Right renal cortex interstitium (tissue), 3 donors: ENCODE results near the gene COL27A1. TPM values are rescaled to one million over a fixed set of nuclear protein-coding genes. Genes with fewer than 3 reads are reported as not detected.

ENCODE experiments used
- DNase-seq, 3 donors: peaks; one replicate each; pipeline ENCODE4 v3.0.0-alpha.2; 2013; ENCODE audit warnings: low read depth in 3 of 3, low spot score in 2 of 3
- polyA plus RNA-seq, 3 donors: library from polyadenylated mRNA; unstranded; fragments of 120-200 nt; gene quantifications; one replicate each; pipeline ENCODE4 v1.2.1, GENCODE V29; 2013; ENCODE audit not compliant: insufficient read length in 3 of 3

Gene COL27A1
- polyA plus RNA-seq, 3 donors = 25.1 to 26.6 (median 26.0) TPM

- no peak for DNase-seq
Observed at GRCh38 chr9:114347675-114348074, 192.3 kb downstream of the COL27A1 start.

DNA sequence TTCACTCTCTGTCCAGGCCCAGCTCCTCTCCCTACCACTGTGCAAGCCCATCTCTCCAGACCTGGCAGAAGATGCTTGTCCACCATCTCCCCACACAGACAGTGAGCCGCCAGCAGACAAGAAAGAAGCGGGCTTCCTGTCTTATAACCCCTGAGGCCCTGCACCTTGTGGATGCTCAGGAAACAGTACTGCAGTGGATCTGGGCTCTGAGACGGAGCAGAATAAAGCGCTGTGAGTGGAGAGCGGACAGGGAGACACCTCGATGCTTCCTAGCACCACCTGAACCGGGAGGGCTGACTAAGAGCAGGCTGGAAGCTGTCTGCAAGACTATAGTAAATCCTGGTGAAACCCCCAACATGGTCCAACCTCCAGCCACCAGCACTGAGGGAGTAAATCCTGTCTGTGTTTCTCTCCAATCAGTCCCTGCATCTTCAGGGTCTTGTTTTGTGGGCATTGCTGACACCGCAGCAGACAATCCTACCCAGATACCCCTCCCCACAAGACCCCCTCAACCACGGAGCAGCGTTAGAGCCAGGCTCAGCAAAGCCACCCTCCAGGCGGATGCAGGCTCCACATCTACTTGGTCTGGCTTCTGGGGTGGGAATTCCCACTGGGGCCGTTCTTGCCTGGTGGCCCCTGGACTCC lies 193.0 kb downstream of the COL27A1 start:
- no peak for DNase-seq

GRCh38 chr9:114348906-114349482 lies 193.7 kb downstream of the COL27A1 start:
- peak in 2 of 3 donors; percentile 45 to 49 for DNase-seq

GRCh38 chr9:114349713-114350480 lies 194.6 kb downstream of the COL27A1 start:
- DNase-seq = no peak

DNA sequence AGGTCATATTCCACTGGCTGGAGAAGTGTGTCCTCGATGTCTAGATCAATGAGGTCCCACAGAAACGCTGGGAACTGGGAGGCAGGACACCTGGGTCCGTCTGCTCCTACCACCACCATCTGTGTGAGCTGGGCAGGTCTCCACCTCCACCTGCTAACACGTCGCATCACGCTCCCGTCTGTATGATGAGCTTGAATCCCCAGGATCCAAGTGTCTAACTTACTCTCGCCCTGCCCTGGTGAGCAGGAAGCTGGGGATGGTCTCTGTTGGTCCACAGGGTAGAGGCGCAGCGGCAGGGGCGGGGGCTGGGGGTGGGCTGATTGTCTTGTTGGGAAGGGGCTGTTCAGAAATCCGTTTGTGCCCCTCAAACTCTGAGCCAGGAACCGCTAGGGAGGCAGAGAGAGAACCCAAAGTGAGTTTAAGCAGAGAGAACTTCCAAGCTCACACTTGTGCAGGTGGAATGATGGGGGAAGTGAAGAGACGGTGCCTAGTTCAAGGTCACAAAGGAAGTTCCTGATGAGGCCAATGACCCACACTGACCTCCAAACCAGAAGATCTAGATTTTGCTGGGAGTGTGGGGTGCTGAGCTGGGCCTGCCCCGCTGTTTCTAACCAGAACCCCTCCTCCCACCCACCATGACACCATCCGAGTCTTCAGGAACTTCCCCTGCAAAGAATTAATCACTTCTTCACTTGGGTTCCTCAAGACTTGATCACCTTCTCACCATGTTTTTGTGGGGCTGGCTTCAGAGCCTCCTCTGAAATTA lies 195.5 kb downstream of the COL27A1 start:
- no peak for DNase-seq

- DNase-seq = no peak
Observed at GRCh38 chr9:114351932-114352331, 196.6 kb downstream of the COL27A1 start.

DNA sequence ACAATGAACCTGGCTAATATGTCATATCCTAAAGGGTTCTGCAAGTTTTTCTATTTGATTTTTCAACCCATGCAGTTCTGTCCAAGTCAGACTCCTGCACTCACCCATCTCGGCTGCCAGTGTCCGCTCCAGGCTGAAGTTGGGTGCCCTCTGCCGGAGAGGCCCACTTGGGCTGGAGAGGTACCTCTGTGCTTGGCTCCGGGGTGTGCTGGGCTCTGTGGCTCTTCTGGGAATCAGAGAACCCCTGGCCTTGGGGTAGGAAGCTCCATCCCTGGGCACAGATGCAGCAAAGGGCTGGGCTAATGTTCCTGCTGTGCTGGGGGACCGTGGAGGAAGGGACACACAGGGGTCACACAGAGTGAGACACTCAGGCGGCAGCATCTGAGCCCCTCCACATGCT lies 200.5 kb downstream of the COL27A1 start:
- no peak for DNase-seq

GRCh38 chr9:114356792-114357191 lies 201.5 kb downstream of the COL27A1 start:
- DNase-seq = no peak

DNA sequence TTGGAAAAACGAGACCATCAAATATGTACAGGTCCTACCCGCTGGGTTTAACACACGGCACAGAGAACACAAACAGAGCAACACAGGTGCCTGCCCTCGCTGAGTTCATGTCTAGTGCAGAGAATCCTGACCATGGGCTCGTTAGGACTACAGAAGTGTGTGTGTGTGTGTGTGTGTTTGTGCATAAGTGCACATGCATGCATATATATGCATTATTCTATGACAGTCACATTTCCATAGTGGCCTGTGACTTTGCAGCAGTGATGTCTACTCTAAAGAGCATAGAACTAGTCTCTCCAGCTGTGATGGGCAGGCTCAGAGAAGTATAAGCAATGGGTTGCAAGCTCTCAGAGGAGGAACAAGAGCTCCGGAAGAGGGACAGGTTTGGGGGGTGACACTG lies 202.0 kb downstream of the COL27A1 start:
- no peak for DNase-seq

GRCh38 chr9:114357911-114358328 lies 202.6 kb downstream of the COL27A1 start:
- DNase-seq = no peak

- no peak for DNase-seq
Observed at GRCh38 chr9:114359801-114360200, 204.5 kb downstream of the COL27A1 start.

DNA sequence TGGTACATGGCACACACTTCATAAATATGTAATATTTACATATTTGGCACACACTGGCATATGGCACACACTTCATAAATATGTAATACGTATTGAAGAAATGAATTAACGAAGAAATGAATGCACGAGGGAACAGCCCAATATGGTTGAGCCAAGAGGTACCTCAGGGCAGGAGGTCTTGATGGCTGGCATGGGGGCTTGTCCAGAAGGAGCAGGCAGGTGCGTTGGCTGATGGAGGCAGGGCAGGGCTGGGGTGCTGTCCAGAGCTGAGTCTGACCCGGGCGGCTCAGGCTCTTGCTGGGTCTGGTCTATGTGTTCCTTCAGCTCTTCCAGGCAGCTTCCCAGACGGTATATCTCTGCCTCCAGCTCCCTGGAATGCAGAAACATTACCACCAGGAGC lies 206.2 kb downstream of the COL27A1 start:
- no peak for DNase-seq

Other genes with a start within 250 kb of the COL27A1 start
- gene AMBP, start 77.2 kb upstream of the COL27A1 start, polyA plus RNA-seq = 1 to 10 TPM in 1 of 3 donors, under 1 TPM in 2; 0.83 to 1.7 (median 0.95) TPM
- gene KIF12, start 56.2 kb upstream of the COL27A1 start, polyA plus RNA-seq = 100 to 1,000 TPM; 129 to 148 (median 134) TPM
- under 1 TPM in 2 of 3 donors, not detected in 1; 0.25 to 0.53 TPM for gene ORM1, start 167.6 kb downstream of the COL27A1 start, polyA plus RNA-seq
- gene ORM2, start 174.3 kb downstream of the COL27A1 start, polyA plus RNA-seq = not detected
- 10 to 100 TPM; 10.5 to 11.1 (median 11.0) TPM for gene AKNA, start 232.4 kb downstream of the COL27A1 start, polyA plus RNA-seq